Stimulated activated CD4-positive, alpha-beta T cell treated with anti-CD3 and anti-CD28 coated beads, Interleukin-1b, Interleukin-23, amount 100 ng/mL, for 1 hour (primary cell): ENCODE results near the gene SAG.

Experiments used
- DNase-seq, 2 donors: peaks; one replicate each; pipeline ENCODE4 v3.0.0-alpha.2; 2020; ENCODE audit warnings: low read depth in 2 of 2

The SAG gene

DNA sequence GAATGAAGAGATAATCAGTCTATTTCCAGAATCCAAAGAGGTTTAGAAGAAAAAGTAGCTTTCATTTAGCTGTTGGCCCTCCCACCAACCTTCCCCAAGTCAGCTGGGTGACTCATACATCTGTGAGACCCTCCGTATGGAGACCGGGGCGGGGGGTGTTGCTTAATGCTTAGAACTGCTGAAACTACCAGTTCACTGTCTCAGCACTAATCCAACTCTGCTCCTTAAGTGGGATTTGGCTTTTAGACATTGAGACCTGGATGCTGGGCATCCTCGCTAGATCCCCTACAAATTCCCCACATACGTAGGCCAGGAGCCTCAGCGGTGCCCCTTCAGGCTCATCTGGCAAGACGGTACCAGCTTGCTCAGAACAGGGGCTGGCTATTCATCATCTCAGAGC, at the start of gene SAG:
SAG (plus strand) TSS at position 252 of the 400 bp plus-strand sequence. CDS start 1,374 bp downstream, outside the sequence.
- DNase-seq, result no peak

DNA sequence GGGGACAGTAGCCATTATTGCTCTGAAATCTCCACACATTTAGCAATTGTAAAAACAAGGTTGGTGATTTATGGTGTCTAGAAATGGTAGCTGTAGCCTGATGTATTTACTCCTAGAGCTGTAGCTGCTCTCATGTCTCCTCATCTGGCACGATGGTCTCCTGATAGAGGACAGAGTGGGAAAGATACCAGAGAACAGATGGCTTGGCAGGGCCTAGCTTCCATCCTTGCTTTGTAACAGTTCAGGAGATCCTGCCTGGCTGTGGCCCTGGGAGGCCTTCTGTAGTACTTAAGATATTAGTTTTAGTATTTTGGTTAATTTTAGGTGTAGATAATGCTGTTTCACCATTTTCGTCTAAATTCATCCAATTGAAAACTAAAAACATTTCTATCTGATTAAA, 49.4 kb upstream of the SAG start:
- no peak for DNase-seq

DNA sequence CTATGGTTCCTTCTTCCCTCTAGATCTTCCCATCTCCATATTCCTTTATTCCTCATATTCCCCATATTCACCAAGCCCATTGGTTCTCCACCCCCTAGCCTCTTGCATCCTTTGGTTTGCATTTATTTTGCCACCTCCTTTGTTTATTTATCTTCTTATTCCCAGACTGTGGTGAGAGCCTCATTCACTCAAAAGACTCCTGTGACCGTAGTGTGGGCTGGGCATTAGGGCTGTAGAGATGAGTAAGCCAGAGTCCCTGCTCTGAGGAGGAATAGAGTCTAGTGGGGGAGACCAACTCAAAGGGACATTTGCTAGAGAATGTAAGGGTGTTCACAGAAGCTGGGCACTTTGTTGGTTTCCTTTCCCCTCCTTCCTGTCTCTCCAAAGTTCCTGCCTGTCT, 47.9 kb upstream of the SAG start:
- DNase-seq, result no peak

DNA sequence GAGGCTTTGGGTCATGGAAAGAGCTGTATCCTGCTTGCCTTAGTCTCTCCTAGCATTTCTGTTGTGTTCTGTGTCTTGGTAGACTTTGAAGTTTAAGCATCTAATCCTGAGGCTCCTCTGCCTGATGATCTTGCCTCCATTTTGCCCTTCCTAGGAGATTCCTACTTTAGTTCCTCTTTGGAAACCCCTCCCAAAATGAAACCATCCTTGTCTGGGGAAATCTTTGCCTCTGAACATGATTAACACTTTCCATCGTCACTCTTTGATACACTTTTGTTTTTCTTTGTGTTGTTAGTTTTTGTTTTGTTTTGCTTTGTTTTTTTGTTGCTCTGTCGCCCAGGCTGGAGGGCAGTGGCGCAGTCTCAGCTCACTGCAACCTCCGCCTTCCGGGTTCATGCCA, 47.0 kb upstream of the SAG start:
- no peak for DNase-seq

DNA sequence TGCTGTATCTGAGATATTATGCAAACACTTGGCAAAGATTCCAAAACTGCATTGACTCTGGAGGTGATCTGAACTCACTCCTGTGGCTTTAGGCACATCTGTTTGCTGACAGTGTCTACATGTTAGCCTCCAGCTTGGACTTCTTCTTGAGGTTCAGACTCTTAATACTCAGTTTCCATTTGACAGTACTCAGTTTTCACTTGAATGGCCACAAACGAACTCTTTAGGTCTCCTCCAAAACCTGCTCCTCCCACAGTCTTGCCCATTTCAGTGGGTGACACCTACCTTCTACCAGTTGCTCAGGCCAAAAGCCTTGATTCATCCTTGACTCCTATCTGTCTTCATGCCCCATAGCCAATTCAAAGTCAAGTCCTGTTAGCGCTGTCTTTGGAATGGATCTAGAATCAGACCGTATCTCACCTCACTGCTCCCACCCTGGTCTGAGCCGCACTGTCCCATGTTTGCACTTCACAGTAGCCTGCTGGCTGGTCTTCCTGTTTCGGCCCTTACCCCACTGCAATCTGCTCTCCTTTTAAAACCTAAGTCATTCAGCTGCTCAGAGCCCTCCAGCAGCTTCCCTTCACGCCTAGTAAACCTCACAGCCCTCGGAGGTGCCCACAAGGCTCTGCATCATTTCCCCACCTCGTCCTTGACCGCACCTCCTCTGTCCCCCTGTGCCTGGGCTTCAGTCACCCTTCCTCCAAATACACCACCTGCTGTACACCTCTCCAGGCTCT, 45.6 kb upstream of the SAG start:
- no peak for DNase-seq

DNA sequence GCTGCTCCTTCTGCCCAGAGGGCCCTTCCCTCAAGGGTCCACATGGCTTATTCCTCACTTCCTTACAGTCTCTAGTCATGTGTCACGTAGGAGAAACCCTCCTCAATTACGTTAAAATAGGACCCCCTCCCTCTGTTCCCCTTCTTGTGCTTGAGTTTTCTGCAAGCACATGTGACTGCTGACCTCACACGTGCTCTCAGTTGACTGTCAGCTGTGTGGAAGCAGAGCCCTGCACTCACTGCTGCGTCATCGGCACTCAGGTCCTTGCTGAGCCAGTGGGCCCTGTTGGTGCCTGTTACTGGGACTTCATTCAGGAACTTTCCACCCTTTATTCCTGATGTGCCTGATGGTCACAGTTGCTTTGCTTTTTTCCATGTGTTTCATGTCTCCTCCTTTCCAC, 45.1 kb upstream of the SAG start:
- DNase-seq, result no peak

DNA sequence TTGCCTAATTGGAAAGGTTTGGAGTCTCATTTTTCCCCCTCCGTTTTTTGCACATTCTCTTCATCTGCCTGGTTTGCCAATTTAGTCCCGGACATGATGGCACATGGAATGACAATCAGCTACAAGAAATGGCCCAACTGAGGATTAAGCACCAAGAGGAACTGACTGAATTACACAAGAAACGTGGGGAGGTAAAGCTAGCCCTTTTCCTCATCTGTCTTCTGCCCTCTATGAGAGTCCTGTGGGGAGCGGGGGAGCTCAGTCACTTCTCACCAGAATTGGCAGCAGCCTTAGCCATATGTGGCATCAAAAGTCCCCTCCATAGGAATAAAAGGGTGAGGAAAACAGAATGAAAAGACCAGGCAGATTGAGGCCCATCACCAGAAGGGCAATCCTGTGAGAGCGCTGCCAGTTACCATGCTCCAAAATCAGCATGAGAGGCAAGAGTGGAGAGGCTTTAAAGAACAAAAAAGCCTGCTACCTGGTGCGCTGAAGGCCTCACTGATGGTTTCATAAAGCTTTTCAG, 44.5 kb upstream of the SAG start:
- DNase-seq, result no peak

DNA sequence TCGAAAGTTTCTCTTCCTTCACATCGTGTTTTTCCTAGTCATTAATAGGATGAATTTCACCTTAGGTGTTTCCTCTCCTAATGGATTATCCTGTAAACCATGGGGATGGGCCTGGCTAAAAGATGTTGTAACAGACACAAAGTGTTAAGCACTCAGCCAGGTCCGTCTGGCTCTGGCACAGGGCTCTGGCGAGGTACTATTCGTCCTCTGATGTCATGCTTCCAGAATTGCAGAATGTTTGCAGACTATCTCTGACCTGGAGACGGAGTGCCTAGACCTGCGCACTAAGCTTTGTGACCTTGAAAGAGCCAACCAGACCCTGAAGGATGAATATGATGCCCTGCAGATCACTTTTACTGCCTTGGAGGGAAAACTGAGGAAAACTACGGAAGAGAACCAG, 42.9 kb upstream of the SAG start:
- DNase-seq, result no peak

DNA sequence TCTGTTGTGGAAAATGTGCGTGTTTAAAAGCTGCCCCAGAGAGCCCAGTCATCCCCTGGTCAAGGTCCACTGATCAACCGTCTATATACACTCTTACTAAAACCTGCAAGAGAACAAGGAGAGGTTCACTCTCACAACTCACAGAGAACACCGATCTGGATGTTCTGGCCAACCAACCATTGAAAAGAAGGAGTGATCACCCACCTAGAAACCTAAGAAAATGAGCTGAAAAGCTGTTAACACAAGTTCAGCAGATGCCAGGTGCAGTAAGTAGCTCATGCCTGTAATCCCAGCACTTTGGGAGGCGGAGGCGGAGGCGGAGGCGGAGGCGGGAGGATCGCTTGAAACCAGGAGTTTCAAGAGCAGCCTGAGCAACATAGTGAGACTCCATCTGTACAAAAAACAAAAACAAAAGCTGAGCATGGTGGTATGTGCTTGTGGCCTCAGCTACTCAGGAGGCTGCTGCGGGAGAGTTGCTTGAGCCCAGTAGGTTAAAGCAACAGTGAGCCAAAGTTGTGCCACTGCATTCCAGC, 41.7 kb upstream of the SAG start:
- DNase-seq, result no peak

DNA sequence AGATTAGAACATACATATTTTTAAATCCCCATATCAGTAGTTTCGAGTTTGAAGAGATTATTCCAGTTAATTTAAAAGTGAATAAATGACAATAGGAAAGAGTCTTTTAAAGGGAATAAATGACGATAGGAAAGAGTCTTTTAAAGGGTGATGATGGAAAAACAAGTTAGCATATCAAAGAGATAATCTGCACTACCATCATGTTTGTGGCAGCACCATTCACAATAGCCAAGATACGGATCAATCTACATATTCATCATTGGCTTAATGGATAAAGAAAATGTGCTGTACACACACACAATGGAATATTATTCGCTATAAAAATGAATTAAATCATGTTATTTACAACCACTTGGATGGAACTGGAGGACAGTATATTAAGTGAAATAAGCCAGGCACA, 41.1 kb upstream of the SAG start:
- DNase-seq, result no peak

DNA sequence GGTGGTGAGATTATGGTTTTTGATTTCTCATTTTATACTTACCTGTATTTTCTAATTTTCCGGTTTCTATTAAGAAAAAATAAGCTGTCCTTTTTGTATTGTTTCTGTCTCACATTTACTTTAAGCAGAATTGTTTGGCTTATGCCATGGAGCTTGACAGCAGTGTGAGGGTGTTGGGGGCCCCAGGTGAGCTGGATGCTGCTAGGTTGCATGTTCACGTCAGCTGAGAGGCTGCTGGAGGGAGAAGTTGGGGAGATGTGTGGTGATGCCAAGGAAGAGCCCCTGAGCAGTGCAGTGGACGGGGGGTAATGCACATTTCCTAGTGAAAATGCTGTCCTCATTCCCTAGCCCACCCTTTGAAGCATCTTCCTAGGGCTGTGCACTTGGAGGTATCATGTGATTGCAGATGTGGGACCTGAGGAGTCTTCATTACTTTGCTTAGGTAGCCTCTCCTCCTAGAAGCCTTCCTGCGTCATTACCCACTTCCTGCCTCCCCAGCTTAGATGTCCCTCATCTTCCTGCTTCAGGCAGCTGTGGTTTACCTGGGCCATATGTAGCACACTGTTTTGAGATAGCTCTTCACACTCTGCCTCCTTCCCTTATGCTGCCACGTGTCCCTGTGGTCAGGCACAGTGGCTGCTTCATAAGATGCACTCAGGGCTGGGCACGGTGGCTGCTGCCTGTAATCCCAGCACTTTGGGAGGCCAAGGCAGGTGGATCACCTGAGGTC, 39.9 kb upstream of the SAG start:
- peak in 1 of 2 donors; percentile 58 for DNase-seq

DNA sequence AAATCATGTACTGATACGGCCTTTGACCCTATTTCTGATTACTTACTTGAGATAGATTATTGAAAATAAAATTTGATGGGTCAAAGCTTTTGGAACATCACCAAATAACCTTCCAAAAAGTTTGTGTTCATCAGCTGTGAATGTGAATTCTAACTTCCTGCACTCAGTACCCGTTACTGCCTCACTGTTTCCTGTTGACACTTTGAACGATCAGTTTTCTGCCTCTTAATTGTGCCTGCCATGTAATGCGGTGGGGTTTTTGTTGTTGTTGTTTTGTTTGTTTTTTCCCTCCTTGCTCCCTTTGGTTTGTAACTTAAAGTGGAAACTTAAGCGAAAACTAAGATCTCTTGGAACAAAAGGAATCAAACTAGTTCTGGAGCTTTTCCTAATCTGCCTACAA, 37.2 kb upstream of the SAG start:
- DNase-seq, result no peak

DNA sequence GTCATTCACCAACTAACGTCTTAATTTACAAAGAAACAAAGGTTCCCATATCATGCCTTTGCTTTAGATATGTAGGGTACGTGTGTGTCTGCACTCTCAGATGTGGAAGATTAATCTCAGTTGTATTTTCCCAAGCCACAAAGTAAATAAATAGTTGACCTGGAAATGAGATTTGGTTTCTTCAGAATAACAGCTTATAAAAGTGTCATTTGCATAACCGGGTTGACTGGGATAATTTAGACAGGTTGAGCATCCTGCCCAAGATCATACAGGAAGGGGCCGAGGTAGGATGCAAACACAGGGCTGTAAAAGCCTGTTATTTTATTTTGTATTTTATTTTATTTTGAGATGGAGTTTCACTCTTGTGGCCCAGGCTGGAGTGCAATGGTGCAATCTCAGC, 36.7 kb upstream of the SAG start:
- DNase-seq, result no peak

DNA sequence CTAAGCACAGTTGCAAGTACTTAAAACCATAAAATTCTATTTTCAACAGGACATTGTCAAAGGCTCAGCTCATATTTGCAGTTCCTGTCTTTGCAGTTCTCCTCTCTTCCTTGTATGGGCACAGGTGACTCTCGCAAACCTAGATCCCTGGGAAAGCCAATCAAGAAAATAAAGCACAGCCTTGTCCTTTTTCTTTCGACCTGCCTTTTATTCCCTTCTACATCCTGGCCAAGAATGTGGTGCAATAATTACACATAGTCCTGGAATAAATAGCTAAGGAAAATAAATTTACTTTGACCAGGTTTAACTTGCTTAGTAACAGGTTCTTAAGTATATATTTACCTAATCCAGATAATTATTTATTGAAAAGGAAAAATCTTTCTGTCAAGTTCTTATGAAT, 35.9 kb upstream of the SAG start:
- no peak for DNase-seq

DNA sequence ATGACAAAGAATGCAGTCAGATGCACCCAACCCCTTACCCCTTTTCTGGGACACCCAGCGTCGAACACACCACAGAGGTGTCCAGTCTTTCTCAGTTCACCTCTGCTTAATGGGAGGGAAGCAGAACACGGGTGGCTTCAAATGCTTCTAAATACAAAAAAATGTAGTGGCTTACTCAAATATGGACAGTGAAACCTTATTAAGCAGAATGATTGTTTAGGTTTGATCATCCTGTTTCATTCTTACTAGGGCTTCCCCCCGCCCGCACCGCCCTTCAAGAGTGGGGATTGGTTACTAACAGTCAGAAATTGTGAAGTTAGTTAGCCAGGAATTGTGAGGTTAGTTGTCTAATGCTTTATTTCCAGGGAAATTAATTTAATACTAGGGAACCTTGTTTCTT, 34.5 kb upstream of the SAG start:
- no peak for DNase-seq

DNA sequence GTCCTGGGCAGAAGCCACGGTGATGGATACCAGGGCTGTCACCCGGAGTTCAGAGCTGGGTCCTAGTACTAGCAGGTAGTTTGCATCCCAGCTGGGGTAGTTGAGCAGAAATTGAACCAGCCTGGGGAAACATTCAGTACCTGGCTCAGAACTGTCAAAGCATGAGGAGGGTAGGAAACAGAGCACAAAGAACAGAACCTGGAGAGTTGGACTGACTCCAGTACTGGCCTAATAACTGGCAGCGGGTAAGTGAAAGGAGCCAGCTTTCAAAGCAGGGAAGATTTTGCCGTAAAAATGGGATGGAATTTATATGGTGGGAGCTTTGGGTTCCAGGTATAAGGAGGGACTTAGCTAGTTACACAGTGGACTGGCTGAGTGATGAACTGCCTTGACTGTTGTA, 32.4 kb upstream of the SAG start:
- no peak for DNase-seq

DNA sequence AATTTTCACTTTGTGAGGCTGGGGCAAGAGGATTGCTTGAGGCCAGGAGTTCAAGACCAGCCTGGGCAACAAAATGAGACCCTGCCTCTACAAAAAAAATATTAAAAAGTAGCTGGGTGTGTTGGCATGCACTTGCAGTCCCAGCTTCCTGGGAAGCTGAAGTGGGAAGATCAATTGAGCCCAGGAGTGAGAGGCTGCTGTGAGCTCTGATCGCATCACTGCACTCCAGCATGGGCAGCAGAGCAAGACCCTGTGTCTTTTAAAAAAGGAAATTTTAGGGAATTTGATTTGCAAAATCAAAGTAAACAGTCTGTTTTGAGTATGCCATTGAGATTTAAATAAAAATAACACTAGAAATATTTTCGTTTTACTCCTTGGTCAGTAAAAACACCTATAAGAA, 28.7 kb upstream of the SAG start:
- no peak for DNase-seq

DNA sequence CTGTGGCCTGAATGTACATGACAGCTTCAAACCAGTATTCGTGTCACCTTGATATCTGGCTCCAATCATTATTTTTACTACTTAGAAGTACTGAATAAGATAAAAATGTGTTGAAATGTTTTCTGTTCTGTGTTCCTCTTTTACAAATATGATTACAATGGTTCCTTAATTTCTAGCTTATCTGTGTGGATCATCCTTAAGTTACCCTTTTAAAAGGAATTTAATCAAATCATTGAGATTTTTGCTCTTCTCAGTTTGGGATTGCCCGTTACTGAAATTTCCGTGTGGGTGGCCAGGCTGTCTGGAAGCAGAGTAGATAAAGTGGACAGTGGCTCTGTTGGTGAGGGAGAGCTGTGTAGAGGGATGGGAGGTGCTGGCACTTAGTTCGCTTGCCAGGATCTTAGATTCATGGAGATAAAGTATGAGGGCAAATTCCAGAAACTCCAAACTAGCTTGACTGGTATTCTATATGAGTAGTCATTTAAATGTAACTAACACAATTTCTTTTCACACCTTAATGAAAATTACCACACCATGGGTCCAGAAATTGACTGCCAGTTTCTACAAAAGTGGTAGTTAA, 27.4 kb upstream of the SAG start:
- no peak for DNase-seq

DNA sequence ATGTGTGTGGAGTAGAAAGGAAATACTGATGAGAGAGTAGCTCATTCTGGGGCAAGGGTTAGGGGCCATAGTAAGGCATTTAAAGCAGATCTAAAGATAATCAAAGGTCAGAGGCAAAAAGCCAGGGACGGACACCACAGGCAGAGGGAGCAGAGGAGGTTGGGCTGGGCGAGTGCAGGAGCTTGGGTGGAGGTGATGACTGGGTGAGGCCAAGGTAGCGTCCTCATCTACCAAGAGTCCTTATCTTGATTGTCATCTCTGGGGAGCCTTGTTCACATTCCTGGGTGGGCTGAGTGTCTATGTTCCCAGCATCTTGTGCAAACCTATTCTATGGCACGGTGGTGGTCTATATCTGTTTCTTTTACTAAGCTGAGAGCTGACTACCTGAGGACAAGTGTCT, 26.1 kb upstream of the SAG start:
- no peak for DNase-seq

DNA sequence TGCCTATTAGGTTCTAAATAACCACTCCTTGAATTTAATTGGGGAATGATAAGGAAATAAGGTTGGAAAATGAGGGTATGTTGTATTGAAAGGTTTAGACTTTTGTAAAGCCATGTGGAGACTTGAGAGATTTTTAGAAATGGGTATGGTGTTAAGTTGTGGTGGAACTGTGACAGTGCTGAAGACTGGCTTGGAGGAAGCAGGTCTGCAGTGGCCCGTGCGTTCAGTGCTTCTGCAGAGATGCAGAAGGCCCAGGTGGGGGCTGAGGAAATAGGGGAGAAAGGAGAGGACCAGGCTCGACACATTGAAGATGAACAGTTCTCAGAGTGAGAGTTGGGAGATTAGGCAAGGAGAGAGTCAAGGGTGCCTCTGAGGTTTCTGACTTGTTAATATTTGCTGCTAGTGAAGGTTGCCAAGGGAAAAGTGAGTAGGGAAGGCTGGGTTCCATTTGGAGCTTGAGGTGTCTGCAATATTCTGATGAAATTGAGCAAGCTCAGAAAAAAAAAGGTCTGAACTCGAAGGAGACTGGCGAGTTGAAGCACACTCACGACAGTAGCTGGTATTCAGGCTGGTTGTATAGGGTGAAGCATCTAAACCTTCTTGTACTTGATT, 25.5 kb upstream of the SAG start:
- no peak for DNase-seq

DNA sequence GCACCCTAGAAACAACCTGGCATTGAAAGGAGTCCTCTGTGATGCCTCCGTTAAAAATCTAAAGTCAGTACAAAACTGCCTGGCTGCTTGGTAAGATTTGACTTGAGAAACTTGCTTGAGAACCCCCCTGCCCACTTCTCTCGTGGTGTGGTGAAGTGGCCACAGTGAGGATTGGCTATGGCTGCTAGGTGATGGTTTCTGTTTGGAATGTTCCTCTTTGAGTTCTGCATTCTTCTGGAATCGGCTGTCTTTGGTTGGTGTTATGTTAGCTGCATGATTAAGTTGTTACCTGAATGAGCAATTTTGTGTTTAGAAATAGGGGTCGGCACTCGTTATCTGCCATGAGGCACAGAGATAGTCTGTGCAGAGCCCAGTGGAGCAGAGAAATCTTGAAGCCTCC, 21.7 kb upstream of the SAG start:
- DNase-seq, result no peak

DNA sequence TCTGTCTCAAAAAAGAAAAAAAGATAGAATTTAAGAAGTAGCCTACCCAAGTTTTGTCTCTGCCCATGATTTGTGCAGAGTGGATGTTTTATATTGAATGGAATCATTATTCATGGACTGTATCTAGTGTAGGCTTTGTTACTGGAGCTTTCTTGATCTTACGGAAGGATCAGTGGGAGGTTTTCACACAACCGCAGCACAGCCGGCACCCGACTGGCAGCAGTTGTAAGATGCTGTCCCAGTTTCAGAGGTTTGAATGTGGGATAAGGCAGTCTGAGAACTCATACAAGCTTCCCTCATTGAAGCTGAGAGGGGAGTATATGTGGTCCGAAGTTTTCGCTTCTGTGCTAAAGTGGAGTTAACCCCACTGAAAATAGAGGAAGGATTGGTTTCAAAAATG, 19.7 kb upstream of the SAG start:
- DNase-seq, result no peak
